ENCODE measurements around the gene PARK7.

PARK7 gene

DNA sequence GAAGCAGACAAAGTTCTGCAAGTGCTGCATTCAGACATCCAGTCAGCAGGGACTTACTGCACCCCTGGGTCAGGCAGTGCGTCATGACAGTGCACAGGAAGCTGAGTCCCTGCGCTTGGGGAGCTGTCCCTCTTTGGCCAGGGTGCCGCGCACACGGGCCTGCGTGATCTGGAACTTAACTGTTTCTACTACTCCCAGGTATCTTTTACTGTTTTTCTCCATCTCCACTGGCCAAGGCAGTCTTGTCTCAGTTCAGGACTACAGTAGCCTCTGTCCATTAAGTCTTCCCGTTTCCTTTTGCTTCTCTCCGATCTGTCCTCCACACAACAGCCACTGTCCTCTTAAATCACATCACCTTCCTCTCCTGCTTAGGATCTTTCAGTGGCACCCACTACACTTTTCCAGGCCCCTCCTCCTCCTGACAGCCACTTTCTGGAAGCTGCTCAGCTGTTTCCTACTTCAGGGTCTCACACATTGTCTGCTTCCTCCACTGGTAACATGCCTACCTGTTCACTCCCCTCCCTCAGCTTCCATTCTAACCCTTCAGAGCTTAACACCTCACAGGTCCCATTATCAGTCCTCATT lies 48.7 kb downstream of the PARK7 start:
- DNase-seq (ENCODE audit: low read depth), result no peak

DNA sequence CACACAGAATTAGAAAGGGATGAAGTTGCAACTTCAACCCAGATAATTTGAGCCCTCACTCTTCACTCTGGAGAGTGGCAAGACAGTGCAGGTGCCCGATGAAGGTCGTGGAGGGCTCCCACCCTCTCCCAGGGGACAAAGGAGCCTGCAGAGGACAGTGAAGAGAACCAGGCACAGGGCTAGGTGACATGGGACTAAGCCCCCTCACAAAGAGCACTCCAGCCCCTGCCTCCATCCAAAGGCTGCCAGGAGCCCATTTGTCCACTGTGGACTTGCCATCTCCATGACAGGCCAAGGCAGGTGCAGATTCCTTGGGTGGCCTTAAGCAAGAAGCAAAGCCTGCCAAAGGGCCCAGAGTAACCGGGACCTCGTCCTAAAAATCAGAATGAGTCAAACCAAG lies 49.5 kb downstream of the PARK7 start:
- DNase-seq (ENCODE audit: low read depth), result no peak

DNA sequence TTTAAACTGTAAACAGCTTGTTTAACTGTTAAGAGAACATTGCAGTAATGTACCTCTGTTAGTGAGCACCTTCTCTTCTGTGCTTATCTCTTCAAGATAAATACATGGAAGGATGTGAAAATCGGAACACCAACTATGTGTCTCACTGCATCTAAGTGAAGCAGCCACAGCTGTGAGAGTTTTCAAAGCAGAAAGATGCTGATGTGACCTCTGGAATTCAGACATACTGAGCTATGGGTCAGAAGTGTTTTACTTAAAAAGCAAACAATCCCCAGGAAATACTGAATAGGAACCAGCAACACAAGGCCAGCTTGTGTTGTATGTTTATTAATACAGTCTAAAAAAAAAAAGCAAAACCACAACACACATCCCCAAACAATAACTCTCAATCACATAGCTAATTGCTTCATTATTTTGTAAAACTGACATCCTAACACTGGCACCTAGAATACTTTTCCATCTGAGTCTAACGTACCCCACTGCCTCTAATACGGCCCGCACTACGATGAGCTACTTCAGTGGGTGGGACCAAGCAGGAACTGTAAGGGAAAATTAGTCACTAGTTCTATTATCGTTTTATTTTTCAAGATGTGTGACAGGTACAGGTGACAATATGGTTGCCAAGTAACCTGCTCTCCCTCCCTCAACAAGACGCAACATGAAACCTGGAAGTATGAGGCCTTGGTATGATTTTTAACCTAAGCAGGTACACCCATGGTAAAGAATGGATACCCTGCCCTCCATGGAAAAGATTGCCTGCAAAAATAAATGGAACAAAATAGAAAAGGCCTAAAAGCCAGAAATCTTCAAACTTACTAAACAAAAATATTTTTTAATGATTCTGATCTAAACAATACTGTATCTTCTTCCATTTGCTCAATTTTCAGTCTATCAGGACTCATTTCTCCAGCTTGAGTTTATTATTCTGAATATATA lies 50.7 kb downstream of the PARK7 start:
- DNase-seq (ENCODE audit: low read depth), result no peak

DNA sequence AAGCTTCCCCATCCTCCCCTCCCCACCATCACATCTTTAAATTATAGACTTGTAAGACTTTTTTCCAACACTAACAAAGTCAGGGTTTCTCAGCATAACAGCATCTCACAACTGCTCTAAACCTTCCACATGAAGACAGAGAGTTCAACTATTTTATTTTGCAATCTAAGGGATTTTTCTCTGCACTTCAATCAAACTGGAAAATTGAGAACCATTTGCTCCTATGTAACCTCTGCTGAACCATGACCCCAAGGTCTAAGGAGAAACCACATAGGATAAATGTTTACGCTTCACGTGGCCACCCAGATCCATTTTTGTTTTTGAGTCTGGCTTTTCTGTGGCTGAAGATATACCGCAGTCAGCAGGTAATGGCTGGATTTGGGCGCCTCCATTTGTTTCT lies 51.4 kb downstream of the PARK7 start:
- DNase-seq (ENCODE audit: low read depth), result no peak

DNA sequence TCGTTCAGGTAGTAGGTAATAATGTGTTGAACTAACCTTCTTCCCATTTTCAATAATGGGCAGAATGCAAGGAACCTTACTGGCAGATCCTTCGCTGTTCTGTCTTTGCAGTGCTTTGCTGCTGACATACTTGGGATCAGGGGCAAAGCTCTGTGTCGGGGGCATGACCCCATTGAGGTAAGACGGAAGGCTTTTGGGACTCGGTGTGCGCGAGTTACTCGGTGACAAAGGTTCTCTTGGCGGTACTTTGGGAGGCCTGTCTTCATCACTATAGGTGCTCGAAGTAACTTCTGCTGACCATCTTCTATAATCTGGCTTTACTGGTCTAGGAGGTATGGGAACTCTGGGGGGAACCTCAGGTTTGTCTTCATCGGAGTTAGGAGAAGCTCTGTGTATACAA lies 51.9 kb downstream of the PARK7 start:
- DNase-seq (ENCODE audit: low read depth), result no peak

DNA sequence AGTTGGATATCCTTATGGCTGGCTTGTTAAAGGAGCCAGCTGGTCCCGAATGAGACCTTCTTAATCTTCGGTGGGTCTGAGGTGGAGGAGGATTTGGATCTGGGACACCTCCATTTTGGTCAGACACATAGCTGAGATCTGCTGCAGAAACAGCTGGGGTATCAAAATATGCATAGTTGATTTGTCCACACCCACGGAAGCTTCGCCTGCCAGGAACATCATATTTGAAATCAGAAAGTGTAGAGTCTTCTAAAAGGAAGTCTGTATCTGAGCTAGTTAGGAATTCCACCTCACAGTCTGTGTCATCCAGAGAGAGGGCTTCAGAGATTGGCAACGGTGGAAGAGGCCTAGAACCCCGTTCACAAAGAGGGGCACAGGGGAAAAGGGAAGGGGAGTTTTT lies 52.3 kb downstream of the PARK7 start:
- no peak for DNase-seq (ENCODE audit: low read depth)

DNA sequence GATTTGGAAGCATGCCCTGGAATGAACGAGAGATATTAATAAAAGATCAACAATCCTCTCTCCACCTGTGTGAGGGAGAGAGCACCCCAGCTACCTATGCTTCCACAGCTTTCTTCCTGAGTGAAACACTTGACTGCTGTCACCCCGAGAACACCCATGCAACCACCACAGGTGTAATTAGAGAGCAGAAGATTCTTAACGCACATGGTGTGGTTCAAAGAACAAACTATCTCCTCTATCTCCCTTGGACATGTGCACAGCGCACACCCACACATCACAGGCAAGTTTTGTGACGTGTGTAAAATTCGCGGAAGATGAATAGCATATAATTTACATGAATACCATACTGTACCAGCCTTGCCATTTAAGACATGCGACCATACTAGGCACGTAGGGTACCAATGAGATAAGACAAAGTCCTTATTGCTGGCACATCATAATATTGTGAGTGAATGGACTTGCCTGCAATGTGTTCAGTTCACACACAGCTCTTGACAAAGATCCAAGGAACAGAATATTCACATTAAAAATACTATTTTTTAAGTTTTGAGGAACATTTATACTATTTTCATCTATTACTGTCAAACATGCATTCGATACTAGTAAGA lies 53.0 kb downstream of the PARK7 start:
- no peak for DNase-seq (ENCODE audit: low read depth)

DNA sequence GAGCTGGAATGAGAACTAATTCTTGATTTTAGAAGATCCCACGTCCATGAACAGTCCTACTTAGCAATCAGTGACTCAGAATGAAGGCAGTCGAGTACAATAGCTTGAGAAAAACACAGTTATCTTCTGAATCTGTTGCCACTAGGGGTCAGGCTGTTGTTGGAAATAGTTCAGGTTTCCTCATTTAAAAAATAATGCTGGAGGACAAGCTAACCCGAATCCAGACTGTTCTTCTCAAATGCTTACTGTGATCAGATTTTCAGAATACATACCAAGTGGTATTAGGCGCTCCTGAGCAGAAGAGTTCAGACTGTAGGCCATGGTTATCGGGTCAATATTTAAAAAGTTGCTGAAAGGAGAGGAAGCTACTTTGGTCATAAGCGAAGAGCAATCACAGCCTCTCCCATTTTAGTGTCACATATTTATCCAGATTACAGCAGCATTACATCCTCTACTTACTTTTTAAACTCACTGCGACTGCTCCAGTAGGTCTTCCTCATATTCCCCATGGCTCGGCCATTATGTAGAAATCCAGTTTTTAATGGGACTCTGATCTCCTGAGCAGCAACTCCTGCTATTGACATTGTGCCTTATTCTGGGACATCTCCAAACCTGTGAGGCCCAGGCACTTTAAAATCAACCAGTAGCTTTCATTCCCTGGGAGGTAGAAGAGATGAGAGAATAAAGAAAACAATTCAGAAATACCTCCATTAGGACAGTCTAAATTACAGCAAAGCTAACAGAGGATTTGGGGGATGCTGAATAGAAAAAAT lies 53.7 kb downstream of the PARK7 start:
- DNase-seq (ENCODE audit: low read depth), result peak; percentile 80

DNA sequence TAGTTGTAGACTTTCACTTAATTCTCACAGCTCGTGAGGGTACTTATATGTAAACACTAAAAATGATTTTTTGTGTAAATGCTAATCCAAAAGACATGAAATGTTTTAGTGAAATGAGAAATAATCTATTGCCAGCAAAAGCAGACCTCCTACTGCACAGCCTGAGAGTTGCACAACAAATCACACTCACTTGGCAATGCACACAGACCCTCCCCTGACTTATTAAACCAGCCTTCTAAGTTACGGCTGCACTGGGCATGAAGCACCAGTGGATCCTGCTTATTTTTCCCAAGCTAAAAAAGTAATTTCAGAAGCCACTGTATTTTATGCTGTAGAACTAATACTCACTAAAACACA lies 54.3 kb downstream of the PARK7 start:
- peak; percentile 79 for DNase-seq (ENCODE audit: low read depth)

DNA sequence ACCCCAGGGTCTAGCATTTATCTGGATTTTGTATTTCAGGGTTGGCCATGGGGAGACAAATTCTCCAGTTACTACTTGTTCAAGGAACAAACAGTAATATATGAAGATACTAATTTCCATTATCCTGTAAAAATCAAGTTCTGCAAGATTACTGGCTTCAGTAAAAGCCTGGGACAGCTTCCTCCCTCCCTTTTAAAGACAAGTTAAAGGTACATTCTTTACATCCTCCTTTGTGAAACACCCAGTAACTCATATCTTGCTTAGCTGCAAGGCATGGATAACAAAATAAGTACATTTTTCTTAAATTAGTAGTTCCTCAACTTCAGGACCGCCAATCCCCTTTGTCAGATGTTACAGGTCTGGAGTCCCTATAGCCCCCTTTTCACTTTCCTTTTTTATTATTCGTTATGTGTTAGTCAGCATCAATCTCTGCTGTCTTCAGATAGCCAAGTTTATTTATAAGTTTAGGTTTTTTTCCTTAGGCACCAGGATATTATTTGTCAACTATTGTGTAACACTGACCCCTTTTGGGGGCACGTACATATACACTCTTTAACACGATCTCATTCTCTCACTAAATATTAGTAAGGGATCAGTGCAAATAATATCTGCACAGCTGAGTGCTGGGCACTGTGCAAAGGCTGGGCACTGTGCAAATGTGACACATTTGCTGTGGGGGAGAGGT lies 54.8 kb downstream of the PARK7 start:
- DNase-seq (ENCODE audit: low read depth), result no peak

DNA sequence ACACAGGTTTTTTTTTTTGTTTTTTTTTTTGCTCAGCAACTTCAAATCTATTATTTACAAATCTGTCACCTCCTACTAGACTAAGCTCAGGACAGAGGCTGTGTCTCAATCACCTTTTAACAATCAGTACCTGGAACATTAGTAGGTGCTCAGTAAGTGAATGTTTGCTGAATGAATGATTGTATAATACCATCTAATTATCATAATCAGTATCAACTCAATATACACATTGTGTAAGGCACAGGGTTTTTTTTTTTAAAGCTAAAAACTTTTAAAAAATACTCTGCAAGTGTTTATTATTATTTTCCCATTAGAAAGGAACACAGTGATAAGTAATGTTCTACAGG lies 55.4 kb downstream of the PARK7 start:
- DNase-seq (ENCODE audit: low read depth), result no peak

DNA sequence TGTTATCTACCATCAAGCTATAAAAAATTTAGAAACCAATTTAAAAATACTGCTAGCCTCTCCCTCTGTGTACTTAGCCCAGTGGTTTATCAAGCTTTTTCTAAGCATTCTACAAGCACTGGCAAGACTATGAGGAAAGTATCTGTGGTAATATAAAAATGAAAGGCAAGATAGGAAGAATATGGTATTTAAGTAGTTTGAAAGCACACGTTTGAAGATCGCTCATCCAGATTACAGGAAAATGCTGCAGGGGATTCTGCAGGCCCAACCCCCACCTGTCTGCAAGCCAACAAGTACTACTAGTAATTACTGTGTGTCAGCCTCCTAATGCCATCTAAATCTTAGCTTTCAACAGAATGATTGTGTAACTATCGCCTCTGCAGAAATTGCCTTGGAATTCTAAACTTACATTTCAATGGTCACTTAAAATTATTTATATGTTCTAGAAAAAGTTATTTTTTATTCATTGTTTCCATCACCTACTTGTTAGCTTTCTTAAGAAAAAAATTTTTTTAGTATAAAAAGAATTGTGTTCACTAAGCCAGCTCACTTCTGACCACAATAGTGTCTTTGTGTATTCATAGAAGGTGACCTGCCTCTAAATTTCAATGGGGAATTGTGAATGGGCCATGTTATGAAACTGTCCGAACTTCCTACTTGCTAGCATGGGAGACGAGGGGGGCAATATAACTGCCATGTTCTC lies 56.1 kb downstream of the PARK7 start:
- no peak for DNase-seq (ENCODE audit: low read depth)

DNA sequence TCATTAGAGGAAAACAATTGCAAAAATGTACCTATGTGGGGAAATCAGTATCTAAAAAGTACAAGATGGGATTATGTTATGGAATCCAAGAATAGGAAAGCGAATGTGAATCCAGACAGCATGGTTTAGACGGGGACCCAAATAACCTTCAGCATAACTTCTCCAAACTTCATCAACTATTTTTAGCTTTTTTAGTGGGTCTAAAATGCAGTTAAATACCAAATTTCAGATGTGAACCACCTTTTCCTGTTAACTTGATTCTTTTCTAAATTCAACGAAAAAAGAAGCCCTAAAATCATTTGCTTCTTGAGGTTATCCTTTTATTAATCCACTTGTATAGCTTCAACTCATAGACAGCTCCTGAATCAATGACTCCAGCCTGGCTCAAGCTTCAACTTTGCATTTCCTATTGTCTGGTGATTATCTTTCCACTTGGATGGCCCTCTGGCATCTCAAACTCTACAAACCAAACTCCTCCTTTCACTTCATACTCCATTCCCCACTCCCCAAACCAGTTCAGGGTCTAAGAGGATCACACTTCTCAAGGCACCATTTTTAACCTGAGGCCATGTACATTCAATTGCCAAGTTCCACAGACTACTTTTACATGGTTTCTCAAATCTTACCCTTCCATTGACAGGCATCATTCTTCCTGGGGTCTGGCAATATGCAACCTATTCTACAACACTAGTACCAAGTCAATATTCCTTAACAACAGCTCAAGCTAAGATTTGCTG lies 57.1 kb downstream of the PARK7 start:
- DNase-seq (ENCODE audit: low read depth), result no peak

DNA sequence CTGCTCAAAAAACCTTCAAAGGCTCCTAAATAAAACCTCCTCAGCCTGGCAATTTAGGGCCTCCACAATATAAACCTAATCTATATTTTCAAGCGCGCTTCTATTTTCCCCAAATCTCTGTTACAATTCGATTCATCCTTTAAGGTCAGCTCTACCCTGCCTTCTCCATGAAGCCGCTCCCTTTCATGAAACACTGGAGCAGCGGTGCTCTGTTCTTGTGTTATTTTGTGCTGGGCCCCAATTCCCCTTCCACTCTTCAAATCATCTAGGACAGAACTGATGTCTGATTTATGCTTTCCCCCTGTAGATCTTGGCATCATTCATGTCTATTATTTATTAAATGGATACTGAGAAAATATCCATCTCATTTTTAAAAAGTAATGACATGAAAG lies 57.7 kb downstream of the PARK7 start:
- DNase-seq (ENCODE audit: low read depth), result no peak

DNA sequence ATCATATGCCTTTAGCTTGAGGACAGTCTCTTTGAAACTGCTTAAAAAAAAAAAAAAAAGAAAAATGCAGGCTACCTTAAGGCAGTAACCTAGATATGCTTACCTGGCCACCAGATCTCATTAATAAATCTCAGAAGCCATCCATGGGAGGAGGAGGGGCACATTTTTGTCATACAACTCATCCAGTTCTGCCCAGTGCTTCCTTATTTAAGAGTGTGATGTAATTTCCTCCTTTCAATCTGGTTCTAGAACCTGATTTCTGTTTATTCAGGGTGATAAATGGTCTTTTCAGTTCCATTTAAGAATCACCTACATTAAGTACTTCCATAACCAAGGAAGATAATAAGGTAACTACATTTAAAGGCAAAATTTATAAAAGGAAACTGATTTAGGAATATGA lies 58.5 kb downstream of the PARK7 start:
- DNase-seq (ENCODE audit: low read depth), result no peak

DNA sequence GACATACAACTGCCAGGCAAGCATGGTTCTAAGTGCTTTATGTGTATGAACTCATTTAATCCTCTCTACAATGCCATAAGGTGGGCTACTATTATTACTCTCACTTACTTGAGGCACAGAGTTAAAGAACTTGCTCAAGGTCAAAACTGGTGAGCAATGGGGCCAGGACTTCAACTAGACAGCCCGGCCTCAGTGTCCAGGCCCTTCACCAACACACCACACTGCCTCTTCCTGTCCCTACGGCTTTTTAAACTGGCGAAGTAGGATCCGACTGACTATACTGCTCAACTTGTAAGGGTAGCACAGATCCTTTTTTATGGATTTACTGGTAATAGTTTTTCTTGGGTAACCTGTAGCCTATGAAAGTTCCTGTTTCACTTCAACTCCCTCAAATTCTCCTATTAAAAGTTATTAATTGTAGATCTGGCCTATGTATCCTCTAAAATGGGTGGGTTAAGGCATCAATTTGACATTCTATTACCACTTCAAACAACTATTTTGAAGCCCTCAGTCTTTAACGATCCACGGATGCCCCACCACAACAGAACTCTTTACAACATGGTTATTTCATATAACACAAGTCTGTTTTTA lies 60.3 kb downstream of the PARK7 start:
- no peak for DNase-seq (ENCODE audit: low read depth)

DNA sequence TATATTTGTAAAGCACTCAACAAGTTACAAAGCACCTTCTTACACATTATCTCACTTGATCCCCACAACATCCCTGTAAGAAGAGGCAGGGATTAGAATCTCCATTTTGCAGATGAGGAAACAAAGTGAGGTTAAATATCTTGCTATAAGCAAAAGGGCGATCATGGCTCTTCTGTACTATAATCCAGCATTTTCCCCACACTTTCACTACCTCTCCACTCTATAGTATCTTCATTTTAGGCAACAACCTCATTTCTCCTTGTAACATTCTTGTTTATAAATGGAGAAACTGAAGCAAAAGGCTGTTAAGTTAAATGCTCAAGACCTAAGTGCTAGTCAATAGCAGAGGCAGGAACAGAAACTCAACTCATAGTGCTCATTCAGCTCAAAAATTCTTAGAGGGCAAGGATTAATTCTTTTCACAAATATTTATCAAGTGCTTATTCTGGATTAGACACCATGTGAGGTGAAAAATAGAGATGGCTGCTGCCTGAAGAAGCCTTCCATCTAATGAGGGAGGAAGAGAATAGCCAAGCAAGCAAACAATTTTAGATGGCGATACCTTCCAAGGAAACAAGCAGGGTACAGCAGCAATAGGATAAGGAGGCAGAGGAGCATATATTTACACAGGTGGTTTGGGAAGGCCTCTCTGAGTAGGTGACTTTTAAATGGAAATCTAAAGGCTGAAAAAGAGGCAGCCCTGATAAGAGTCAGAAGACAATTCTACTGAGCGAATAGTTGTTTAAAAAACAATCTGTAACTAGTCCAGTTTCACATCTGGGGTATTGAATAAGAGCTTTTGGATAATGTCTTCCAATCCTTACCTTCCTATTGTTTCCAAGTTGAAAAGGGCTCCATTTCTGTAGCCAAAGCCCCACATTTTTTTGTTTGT lies 61.1 kb downstream of the PARK7 start:
- DNase-seq (ENCODE audit: low read depth), result no peak

DNA sequence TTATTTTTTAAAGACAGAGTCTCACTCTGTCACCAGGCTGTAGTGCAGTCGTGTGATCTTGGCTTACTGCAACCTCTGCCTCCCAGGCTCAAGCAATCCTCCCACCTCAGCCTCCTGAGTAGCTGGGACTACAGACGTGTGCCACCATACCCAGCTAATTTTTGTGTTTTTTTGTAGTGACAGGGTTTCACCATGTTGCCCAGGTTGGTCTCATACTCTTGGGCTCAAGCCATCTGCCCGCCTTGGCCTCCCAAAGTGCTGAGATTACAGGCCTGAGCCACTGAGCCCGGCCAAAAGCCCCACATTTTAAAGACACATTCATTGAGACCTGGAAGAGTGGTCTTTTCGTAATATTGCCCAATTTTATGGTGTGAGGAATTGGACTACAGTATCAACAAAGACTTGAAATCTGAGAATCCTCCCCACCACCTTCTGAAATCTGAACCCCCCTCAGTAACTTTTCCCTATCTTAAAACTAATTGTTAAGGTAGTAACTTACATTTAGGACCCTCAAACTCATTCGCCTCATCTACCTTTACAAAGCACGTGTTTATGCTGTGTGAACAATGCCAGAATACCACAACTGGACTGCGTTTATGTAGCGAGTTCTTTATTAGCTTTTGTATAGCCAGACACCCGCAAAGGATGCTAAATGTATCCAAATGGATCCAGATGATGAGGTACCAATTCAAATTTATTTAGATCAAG lies 61.9 kb downstream of the PARK7 start:
- DNase-seq (ENCODE audit: low read depth), result no peak

DNA sequence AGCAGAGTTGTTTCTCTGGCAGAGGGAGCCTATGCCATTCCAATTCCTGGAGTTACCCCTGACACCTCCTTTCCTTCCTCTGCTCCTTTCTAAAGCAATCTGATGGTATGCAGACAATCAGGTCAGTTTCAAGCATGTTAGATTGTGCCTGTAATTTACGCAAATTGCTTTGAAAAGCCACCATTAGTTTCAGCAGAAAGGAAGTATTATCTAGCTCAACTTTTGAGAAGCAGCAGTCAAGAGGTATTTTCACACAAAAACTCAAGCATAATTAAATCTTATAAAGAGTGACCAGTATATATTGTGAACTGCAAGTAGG lies 62.4 kb downstream of the PARK7 start:
- DNase-seq (ENCODE audit: low read depth), result no peak
